ENCODE measurements around the gene EWSR1. TPM values are rescaled to one million over a fixed set of nuclear protein-coding genes. Genes with fewer than 3 reads are reported as not detected.
A peak's percentile ranks its signal among the peaks of the same experiment; 100 is the strongest.

The EWSR1 gene
- total RNA-seq, 2 donors from 2014 or later: 145 to 236 TPM

GRCh38 chr22:29265929-29266328, 2.1 kb upstream of the EWSR1 start:
- no peak for DNase-seq

GRCh38 chr22:29266564-29267461, 1.3 kb upstream of the EWSR1 start:
- Histone ChIP-seq H3K4me3 (peak overlapping the region; percentile 99), H3K9ac (ENCODE audit: low read depth in 2 of 2, low read length in 2 of 2) (peak overlapping the region; percentile 95 to 98), H3K27ac (peak overlapping the region; percentile 95), H3K36me3 (peaks cover 4% of the 10 kb centered on the region), H3K4me1 (peaks cover 25% of the 10 kb centered on the region), H3K27me3 (no peaks in the 10 kb centered on the region), H3K9me3 (no peaks in the 10 kb centered on the region)
- no peak for DNase-seq
- intact Hi-C loops (cut with DNase I): no loop called here
- TF ChIP-seq CTCF (IDR thresholded peaks at IDR 0.05): no peak

More at GRCh38 chr22:29265929-29266328, 2.1 kb upstream of the EWSR1 start:
- Histone ChIP-seq H3K9ac (ENCODE audit: low read depth in 2 of 2, low read length in 2 of 2) (peak overlapping the region in 1 of 2 donors; percentile 95), H3K9me3 (no peaks in the 10 kb centered on the region), H3K4me1 (peaks cover 18% of the 10 kb centered on the region), H3K27me3 (no peaks in the 10 kb centered on the region), H3K27ac (no peak overlapping the region), H3K4me3 (no peak overlapping the region), H3K36me3 (peaks cover 4% of the 10 kb centered on the region)
- TF ChIP-seq CTCF (IDR thresholded peaks at IDR 0.05): no peak
- intact Hi-C loops (cut with DNase I): no loop called here

GRCh38 chr22:29267462-29267857, 608 bp upstream of the EWSR1 start:
- Histone ChIP-seq H3K9me3 (no peaks in the 10 kb centered on the region), H3K9ac (ENCODE audit: low read depth in 2 of 2, low read length in 2 of 2) (peak overlapping the region; percentile 95 to 98), H3K4me3 (peak overlapping the region; percentile 99), H3K27ac (peak overlapping the region; percentile 95), H3K36me3 (peaks cover 4% of the 10 kb centered on the region), H3K27me3 (no peaks in the 10 kb centered on the region), H3K4me1 (peaks cover 28% of the 10 kb centered on the region)
- no peak for TF ChIP-seq CTCF (IDR thresholded peaks at IDR 0.05)
- DNase-seq: peak; percentile 33
- intact Hi-C loops (cut with DNase I): no loop called here

GRCh38 chr22:29268511-29269229, 602 bp downstream of the EWSR1 start:
- Histone ChIP-seq H3K4me1 (peaks cover 28% of the 10 kb centered on the region), H3K9me3 (no peaks in the 10 kb centered on the region), H3K36me3 (peaks cover 4% of the 10 kb centered on the region), H3K27ac (peak overlapping the region; percentile 95), H3K4me3 (peak overlapping the region; percentile 99), H3K9ac (ENCODE audit: low read depth in 2 of 2, low read length in 2 of 2) (peak overlapping the region; percentile 95 to 98), H3K27me3 (no peaks in the 10 kb centered on the region)
- no peak for TF ChIP-seq CTCF (IDR thresholded peaks at IDR 0.05)
- intact Hi-C loops (cut with DNase I): no loop called here
- DNase-seq: no peak

- Histone ChIP-seq H3K27me3 (no peaks in the 10 kb centered on the region), H3K27ac (peak overlapping the region; percentile 95), H3K4me1 (peaks cover 28% of the 10 kb centered on the region), H3K9me3 (no peaks in the 10 kb centered on the region), H3K36me3 (peaks cover 4% of the 10 kb centered on the region), H3K4me3 (peak overlapping the region; percentile 99), H3K9ac (ENCODE audit: low read depth in 2 of 2, low read length in 2 of 2) (peak overlapping the region; percentile 95 to 98)
- peak; percentile 30 for DNase-seq
- intact Hi-C loops (cut with DNase I): no loop called here
- TF ChIP-seq CTCF (IDR thresholded peaks at IDR 0.05): no peak
Observed at GRCh38 chr22:29269230-29269604, 1.1 kb downstream of the EWSR1 start.

Measured in colonic mucosa (tissue), 4 donors.